IPS-20b (cell line): ENCODE data around the gene CCN6.

Experiments
- H3K27ac ChIP-seq: one replicate; pipeline ENCODE4 v1.5.1; 2013; ENCODE audit warnings: low read length
- H3K27me3 ChIP-seq: 2 replicates; pipeline ENCODE4 v1.6.1; 2013; ENCODE audit warnings: mild to moderate bottlenecking, low read length, inconsistent platforms; ENCODE audit not compliant: insufficient read depth
- H3K36me3 ChIP-seq: 2 replicates; pipeline ENCODE4 v1.6.1; 2013; ENCODE audit warnings: low read depth, mild to moderate bottlenecking, inconsistent platforms, low read length, moderate library complexity; ENCODE audit not compliant: insufficient read depth
- H3K4me1 ChIP-seq: 2 replicates; pipeline ENCODE4 v1.6.1; 2013; ENCODE audit warnings: mild to moderate bottlenecking, control low read depth, inconsistent platforms, low read length, moderate library complexity; ENCODE audit not compliant: insufficient read depth
- H3K4me3 ChIP-seq: 2 replicates; pipeline ENCODE4 v1.5.1; 2013; ENCODE audit warnings: mild to moderate bottlenecking, low read length, inconsistent platforms
- H3K9ac ChIP-seq: 2 replicates; pipeline ENCODE4 v1.6.1; 2013; ENCODE audit warnings: low read depth, mild to moderate bottlenecking, inconsistent platforms, low read length, moderate library complexity
- H3K9me3 ChIP-seq: 2 replicates; pipeline ENCODE4 v1.6.1; 2013; ENCODE audit warnings: mild to moderate bottlenecking, low read depth, low read length, inconsistent platforms; ENCODE audit not compliant: insufficient read depth

The CCN6 gene

GRCh38 chr6:112017760-112018537 lies 36.0 kb upstream of the CCN6 start:
- Histone ChIP-seq H3K9ac (no peak overlapping the region), H3K4me1 (no peaks in the 10 kb centered on the region), H3K27ac (no peak overlapping the region), H3K27me3 (no peaks in the 10 kb centered on the region), H3K9me3 (no peaks in the 10 kb centered on the region), H3K4me3 (no peak overlapping the region), H3K36me3 (no peaks in the 10 kb centered on the region)

- no peak overlapping the region for H3K9ac ChIP-seq
- H3K4me3 ChIP-seq: no peak overlapping the region
These were observed 35.1 kb upstream of the CCN6 start for GRCh38 chr6:112018619-112019416.

GRCh38 chr6:112019589-112019988 lies 34.3 kb upstream of the CCN6 start:
- Histone ChIP-seq H3K27me3 (no peaks in the 10 kb centered on the region), H3K4me3 (no peak overlapping the region), H3K4me1 (no peaks in the 10 kb centered on the region), H3K36me3 (no peaks in the 10 kb centered on the region), H3K9ac (no peak overlapping the region), H3K27ac (no peak overlapping the region), H3K9me3 (no peaks in the 10 kb centered on the region)

More at GRCh38 chr6:112018619-112019416, 35.1 kb upstream of the CCN6 start:
- no peaks in the 10 kb centered on the region for H3K4me1 ChIP-seq
- no peaks in the 10 kb centered on the region for H3K9me3 ChIP-seq
- no peak overlapping the region for H3K27ac ChIP-seq
- no peaks in the 10 kb centered on the region for H3K36me3 ChIP-seq
- H3K27me3 ChIP-seq: no peaks in the 10 kb centered on the region

- Histone ChIP-seq H3K27ac (no peak overlapping the region), H3K4me1 (no peaks in the 10 kb centered on the region), H3K36me3 (no peaks in the 10 kb centered on the region), H3K27me3 (no peaks in the 10 kb centered on the region), H3K4me3 (no peak overlapping the region), H3K9me3 (no peaks in the 10 kb centered on the region), H3K9ac (no peak overlapping the region)
These were observed 32.1 kb upstream of the CCN6 start for GRCh38 chr6:112021691-112022310.

GRCh38 chr6:112022749-112023148 lies 31.2 kb upstream of the CCN6 start:
- Histone ChIP-seq H3K27me3 (no peaks in the 10 kb centered on the region), H3K27ac (no peak overlapping the region), H3K4me3 (no peak overlapping the region), H3K4me1 (no peaks in the 10 kb centered on the region), H3K9me3 (no peaks in the 10 kb centered on the region), H3K9ac (no peak overlapping the region), H3K36me3 (no peaks in the 10 kb centered on the region)

- no peaks in the 10 kb centered on the region for H3K36me3 ChIP-seq
- H3K9me3 ChIP-seq: no peaks in the 10 kb centered on the region
- no peaks in the 10 kb centered on the region for H3K27me3 ChIP-seq
- H3K4me3 ChIP-seq: no peak overlapping the region
- H3K9ac ChIP-seq: no peak overlapping the region
- H3K27ac ChIP-seq: no peak overlapping the region
- no peaks in the 10 kb centered on the region for H3K4me1 ChIP-seq
These were observed 29.4 kb upstream of the CCN6 start for GRCh38 chr6:112024464-112024863.

GRCh38 chr6:112026933-112027332 lies 27.0 kb upstream of the CCN6 start:
- Histone ChIP-seq H3K4me1 (no peaks in the 10 kb centered on the region), H3K4me3 (no peak overlapping the region), H3K36me3 (no peaks in the 10 kb centered on the region), H3K27ac (no peak overlapping the region), H3K27me3 (no peaks in the 10 kb centered on the region), H3K9me3 (no peaks in the 10 kb centered on the region), H3K9ac (no peak overlapping the region)

GRCh38 chr6:112027942-112028674 lies 25.8 kb upstream of the CCN6 start:
- Histone ChIP-seq H3K27ac (no peak overlapping the region), H3K9me3 (no peaks in the 10 kb centered on the region), H3K4me1 (no peaks in the 10 kb centered on the region), H3K36me3 (no peaks in the 10 kb centered on the region), H3K9ac (no peak overlapping the region), H3K27me3 (no peaks in the 10 kb centered on the region), H3K4me3 (no peak overlapping the region)

GRCh38 chr6:112029045-112029822 lies 24.7 kb upstream of the CCN6 start:
- H3K27me3 ChIP-seq: no peaks in the 10 kb centered on the region
- H3K4me3 ChIP-seq: no peak overlapping the region
- H3K36me3 ChIP-seq: no peaks in the 10 kb centered on the region

GRCh38 chr6:112030206-112030960 lies 23.5 kb upstream of the CCN6 start:
- Histone ChIP-seq H3K27me3 (no peaks in the 10 kb centered on the region), H3K4me1 (0 out of 2 replicates have a peak, but pooled peaks cover 3% of the 10 kb centered on the region), H3K4me3 (no peak overlapping the region), H3K9ac (no peak overlapping the region), H3K27ac (no peak overlapping the region), H3K9me3 (no peaks in the 10 kb centered on the region), H3K36me3 (no peaks in the 10 kb centered on the region)

More at GRCh38 chr6:112029045-112029822, 24.7 kb upstream of the CCN6 start:
- 0 out of 2 replicates have a peak, but pooled peaks cover 3% of the 10 kb centered on the region for H3K4me1 ChIP-seq
- no peak overlapping the region for H3K9ac ChIP-seq
- H3K9me3 ChIP-seq: no peaks in the 10 kb centered on the region
- no peak overlapping the region for H3K27ac ChIP-seq
